SK-N-SH treated with all-trans-retinoic acid at 6 μM for 48 hours (cell line): ENCODE results near the gene RSPO4.

Experiments used
- ATAC-seq: fragments of 200-7000 bp; cut with Tn5 transposase; 3 replicates; pipeline ENCODE4 v1.9.1; 2020; ENCODE audit warnings: mild to moderate bottlenecking, moderate library complexity
- ARNTL ChIP-seq: fragments of 450-650 bp; formaldehyde crosslinking; IDR thresholded peaks from 2 replicates; pipeline ENCODE4 v1.5.0; 2020; ENCODE audit warnings: low read depth, mild to moderate bottlenecking, moderate library complexity, borderline replicate concordance
- BACH2 ChIP-seq: fragments of 250-450 bp; sonication (Bioruptor Pico); IDR thresholded peaks from 2 replicates; pipeline ENCODE4 v1.9.0; 2021; ENCODE audit warnings: mild to moderate bottlenecking, borderline replicate concordance
- CREB5 ChIP-seq: fragments of 250-450 bp; sonication (Bioruptor Pico); IDR thresholded peaks from 2 replicates; pipeline ENCODE4 v1.5.1; 2020; ENCODE audit warnings: low read depth, mild to moderate bottlenecking, moderate library complexity
- CSDC2 ChIP-seq: fragments of 250-450 bp; sonication (Bioruptor Pico); IDR thresholded peaks from 2 replicates; pipeline ENCODE4 v1.5.0; 2020; ENCODE audit warnings: mild to moderate bottlenecking, moderate library complexity
- ESRRG ChIP-seq: fragments of 250-450 bp; sonication (Bioruptor Pico); IDR thresholded peaks from 2 replicates; pipeline ENCODE4 v1.6.1; 2021; ENCODE audit warnings: mild to moderate bottlenecking
- GLIS3 ChIP-seq: fragments of 250-450 bp; sonication (Bioruptor Pico); IDR thresholded peaks from 2 replicates; pipeline ENCODE4 v1.5.0; 2020; ENCODE audit warnings: mild to moderate bottlenecking, moderate library complexity
- ISL1 ChIP-seq: fragments of 250-450 bp; sonication (Bioruptor Pico); IDR thresholded peaks from 2 replicates; pipeline ENCODE4 v2.1.2; 2022; ENCODE audit warnings: mild to moderate bottlenecking, moderate library complexity
- OSR1 ChIP-seq: fragments of 250-450 bp; sonication (Bioruptor Pico); IDR thresholded peaks from 2 replicates; pipeline ENCODE4 v1.8.0; 2022; ENCODE audit warnings: moderate library complexity, mild to moderate bottlenecking, inconsistent platforms
- POU6F1 ChIP-seq: fragments of 250-450 bp; sonication (Bioruptor Pico); IDR thresholded peaks from 2 replicates; pipeline ENCODE4 v1.8.0; 2021; ENCODE audit warnings: low read depth, mild to moderate bottlenecking, moderate library complexity, borderline replicate concordance
- PPARA ChIP-seq: fragments of 250-450 bp; sonication (Bioruptor Pico); IDR thresholded peaks from 2 replicates; pipeline ENCODE4 v1.5.0; 2020; ENCODE audit warnings: mild to moderate bottlenecking, borderline replicate concordance
- RARB ChIP-seq: fragments of 250-450 bp; sonication (Bioruptor Pico); IDR thresholded peaks from 2 replicates; pipeline ENCODE4 v1.8.0; 2021; ENCODE audit warnings: mild to moderate bottlenecking, moderate library complexity
- SNAI2 ChIP-seq: fragments of 250-450 bp; sonication (Bioruptor Pico); IDR thresholded peaks from 2 replicates; pipeline ENCODE4 v1.5.0; 2020; ENCODE audit warnings: mild to moderate bottlenecking, moderate library complexity
- TCF4 ChIP-seq: fragments of 250-450 bp; sonication (Bioruptor Pico); IDR thresholded peaks from 2 replicates; pipeline ENCODE4 v1.8.0; 2021; ENCODE audit warnings: mild to moderate bottlenecking, moderate library complexity, borderline replicate concordance
- TOX ChIP-seq: fragments of 250-450 bp; sonication (Bioruptor Pico); IDR thresholded peaks from 2 replicates; pipeline ENCODE4 v1.8.0; 2021; ENCODE audit warnings: mild to moderate bottlenecking, moderate library complexity, borderline replicate concordance
- TSHZ2 ChIP-seq: fragments of 250-450 bp; sonication (Bioruptor Pico); IDR thresholded peaks from 2 replicates; pipeline ENCODE4 v1.5.0; 2020; ENCODE audit warnings: mild to moderate bottlenecking, moderate library complexity
- ZC3H10 ChIP-seq: fragments of 250-450 bp; sonication (Bioruptor Pico); IDR thresholded peaks from 2 replicates; pipeline ENCODE4 v1.5.1; 2021; ENCODE audit warnings: mild to moderate bottlenecking, moderate library complexity
- ZFP3 ChIP-seq: fragments of 250-450 bp; sonication (Bioruptor Pico); IDR thresholded peaks from 2 replicates; pipeline ENCODE4 v1.5.0; 2020; ENCODE audit warnings: mild to moderate bottlenecking, moderate library complexity
- ZFP30 ChIP-seq: fragments of 450-650 bp; formaldehyde crosslinking; IDR thresholded peaks from 2 replicates; pipeline ENCODE4 v1.5.0; 2022; ENCODE audit warnings: mild to moderate bottlenecking, moderate library complexity
- ZNF565 ChIP-seq: fragments of 450-650 bp; formaldehyde crosslinking; conservative IDR thresholded peaks from 2 replicates; pipeline ENCODE4 v1.5.0; 2020; ENCODE audit warnings: low read depth, mild to moderate bottlenecking, moderate library complexity
- ZNF70 ChIP-seq: fragments of 450-650 bp; formaldehyde crosslinking; IDR thresholded peaks from 2 replicates; pipeline ENCODE4 v1.5.0; 2020; ENCODE audit warnings: mild to moderate bottlenecking, moderate library complexity
- ZNF8 ChIP-seq: fragments of 450-650 bp; formaldehyde crosslinking; IDR thresholded peaks from 2 replicates; pipeline ENCODE4 v1.5.0; 2020; ENCODE audit warnings: mild to moderate bottlenecking, moderate library complexity
- TF ChIP-seq, protein P1 (sequence below): fragments of 250-450 bp; sonication (Bioruptor Pico); IDR thresholded peaks from 2 replicates; pipeline ENCODE4 v1.5.1; 2021; ENCODE audit warnings: mild to moderate bottlenecking, moderate library complexity

Gene RSPO4

GRCh38 chr20:1035466-1035865 is 33.4 kb upstream of the RSPO4 start:
- TF ChIP-seq ZNF8 (CRISPR knock-in tag), result no peak
- no peak for TF ChIP-seq CREB5 (CRISPR knock-in tag)
- TF ChIP-seq OSR1 (CRISPR knock-in tag), result no peak
- no peak for TF ChIP-seq TSHZ2 (CRISPR knock-in tag)
- no peak for TF ChIP-seq ISL1 (CRISPR knock-in tag)
- TF ChIP-seq ZFP30 (CRISPR knock-in tag), result no peak
- no peak for TF ChIP-seq POU6F1 (CRISPR knock-in tag)
- no peak for TF ChIP-seq ESRRG (CRISPR knock-in tag)
- no peak for TF ChIP-seq ZFP3
- TF ChIP-seq ZNF565 (CRISPR knock-in tag), result no peak
- no peak for TF ChIP-seq PPARA (CRISPR knock-in tag)
- no peak for TF ChIP-seq ZC3H10 (CRISPR knock-in tag)
- no peak for TF ChIP-seq BACH2
- TF ChIP-seq TCF4 (CRISPR knock-in tag), result no peak
- no peak for ATAC-seq

DNA sequence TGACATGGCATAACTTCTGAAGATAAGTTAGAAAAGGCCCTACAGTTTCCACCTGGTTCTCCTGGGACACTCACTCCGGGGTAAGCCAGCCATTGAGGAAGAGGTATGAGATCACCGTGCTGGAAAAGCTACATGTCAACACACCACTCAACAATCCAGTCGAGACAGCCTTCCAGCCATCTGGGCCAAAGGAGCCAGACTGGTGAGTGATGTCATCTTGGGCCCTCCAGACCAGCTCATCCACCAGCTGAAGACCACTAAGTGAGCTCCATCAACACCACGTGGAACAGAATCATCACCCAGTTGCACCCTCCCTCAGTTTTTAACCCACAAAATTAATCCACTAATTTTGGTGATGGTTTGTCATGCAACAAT is 32.3 kb upstream of the RSPO4 start:
- TF ChIP-seq GLIS3 (no peak), TOX (no peak), CREB5 (CRISPR knock-in tag) (no peak), ZNF70 (CRISPR knock-in tag) (no peak), RARB (CRISPR knock-in tag) (no peak), SNAI2 (CRISPR knock-in tag) (no peak), ZNF565 (CRISPR knock-in tag) (no peak), PPARA (CRISPR knock-in tag) (no peak), TCF4 (CRISPR knock-in tag) (no peak), CSDC2 (CRISPR knock-in tag) (no peak), BACH2 (no peak), ZFP3 (no peak), ZFP30 (CRISPR knock-in tag) (no peak), ARNTL (no peak), OSR1 (CRISPR knock-in tag) (no peak), ESRRG (CRISPR knock-in tag) (no peak), ISL1 (CRISPR knock-in tag) (no peak)
- TF ChIP-seq, protein P1, sequence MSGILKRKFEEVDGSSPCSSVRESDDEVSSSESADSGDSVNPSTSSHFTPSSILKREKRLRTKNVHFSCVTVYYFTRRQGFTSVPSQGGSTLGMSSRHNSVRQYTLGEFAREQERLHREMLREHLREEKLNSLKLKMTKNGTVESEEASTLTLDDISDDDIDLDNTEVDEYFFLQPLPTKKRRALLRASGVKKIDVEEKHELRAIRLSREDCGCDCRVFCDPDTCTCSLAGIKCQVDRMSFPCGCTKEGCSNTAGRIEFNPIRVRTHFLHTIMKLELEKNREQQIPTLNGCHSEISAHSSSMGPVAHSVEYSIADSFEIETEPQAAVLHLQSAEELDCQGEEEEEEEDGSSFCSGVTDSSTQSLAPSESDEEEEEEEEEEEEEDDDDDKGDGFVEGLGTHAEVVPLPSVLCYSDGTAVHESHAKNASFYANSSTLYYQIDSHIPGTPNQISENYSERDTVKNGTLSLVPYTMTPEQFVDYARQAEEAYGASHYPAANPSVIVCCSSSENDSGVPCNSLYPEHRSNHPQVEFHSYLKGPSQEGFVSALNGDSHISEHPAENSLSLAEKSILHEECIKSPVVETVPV (CRISPR knock-in tag), result no peak
- ATAC-seq, result no peak

DNA sequence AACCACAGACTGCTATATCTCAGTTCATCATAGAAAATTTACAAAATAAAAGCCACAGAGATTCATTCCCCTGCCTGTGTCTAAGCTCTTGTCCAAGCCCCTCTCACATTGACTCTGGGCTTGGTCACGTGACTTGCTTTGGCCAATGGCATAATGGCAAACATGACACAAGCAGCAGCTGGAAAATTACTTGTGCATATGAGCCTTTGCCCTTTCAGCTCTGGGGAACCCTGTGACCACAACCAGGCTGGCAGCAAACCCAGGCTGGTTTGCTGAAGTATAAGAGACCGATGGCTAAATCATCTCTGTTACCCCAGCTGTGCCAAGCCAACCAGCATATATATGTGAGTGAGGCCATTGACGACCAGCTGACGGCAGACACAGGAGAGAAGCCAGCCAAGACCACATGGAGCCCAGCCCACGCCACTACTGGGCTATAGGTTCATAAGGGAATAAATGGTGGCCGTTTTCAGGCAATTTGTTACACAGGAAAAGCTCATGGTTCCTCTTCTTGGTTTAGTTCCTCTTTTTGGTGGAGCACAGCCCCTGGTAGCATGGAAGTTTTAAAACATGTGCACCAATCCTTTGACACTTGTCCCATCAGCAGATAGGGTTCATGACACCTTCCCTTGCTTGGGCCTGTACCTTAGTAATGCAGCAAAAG is 31.8 kb upstream of the RSPO4 start:
- no peak for TF ChIP-seq TSHZ2 (CRISPR knock-in tag)
- no peak for ATAC-seq
